ENCODE results near the gene LETMD1.

Gene LETMD1

GRCh38 chr12:51028126-51028812, 19.9 kb upstream of the LETMD1 start:
- Histone ChIP-seq H3K36me3 (ENCODE audit: control insufficient read depth, low read depth, low read length) (no peaks in the 10 kb centered on the region), H3K4me3 (ENCODE audit: low read length) (no peak overlapping the region), H3K9ac (ENCODE audit: low read length) (no peak overlapping the region)

DNA sequence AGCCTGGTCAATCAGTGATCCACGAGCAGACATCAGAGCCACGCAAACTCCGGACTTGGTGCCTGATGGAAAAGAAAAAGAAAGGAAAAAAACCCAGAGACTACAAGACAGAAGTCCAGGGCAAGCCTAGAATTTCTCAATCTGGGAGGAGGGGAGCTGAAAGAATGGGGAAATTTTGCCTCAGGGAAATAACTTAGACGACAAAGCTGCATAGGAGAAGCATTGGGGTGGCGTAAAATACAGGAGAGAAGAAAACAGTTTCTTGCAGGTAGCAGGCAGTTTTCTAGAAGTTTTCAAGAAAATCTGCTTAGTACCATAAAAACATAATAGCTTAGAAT, 19.3 kb upstream of the LETMD1 start:
- no peak overlapping the region for H3K27ac ChIP-seq (ENCODE audit: low read length)
- no peak overlapping the region for H3K9ac ChIP-seq (ENCODE audit: low read length)

More at GRCh38 chr12:51028126-51028812, 19.9 kb upstream of the LETMD1 start:
- H3K9me3 ChIP-seq (ENCODE audit: control insufficient read depth, low read depth, low read length), result no peaks in the 10 kb centered on the region
- peaks cover 26% of the 10 kb centered on the region for H3K4me1 ChIP-seq (ENCODE audit: control insufficient read depth, low read depth, low read length)
- H3K27ac ChIP-seq (ENCODE audit: low read length), result no peak overlapping the region
- no peaks in the 10 kb centered on the region for H3K27me3 ChIP-seq (ENCODE audit: control insufficient read depth, insufficient read depth, low read length)

GRCh38 chr12:51033048-51033447, 15.1 kb upstream of the LETMD1 start:
- no peak overlapping the region for H3K4me3 ChIP-seq (ENCODE audit: low read length)
- no peaks in the 10 kb centered on the region for H3K9me3 ChIP-seq (ENCODE audit: control insufficient read depth, low read depth, low read length)
- H3K9ac ChIP-seq (ENCODE audit: low read length), result no peak overlapping the region
- no peak overlapping the region for H3K27ac ChIP-seq (ENCODE audit: low read length)
- H3K36me3 ChIP-seq (ENCODE audit: control insufficient read depth, low read depth, low read length), result no peaks in the 10 kb centered on the region
- H3K4me1 ChIP-seq (ENCODE audit: control insufficient read depth, low read depth, low read length), result peaks cover 5% of the 10 kb centered on the region
- H3K27me3 ChIP-seq (ENCODE audit: control insufficient read depth, insufficient read depth, low read length), result no peaks in the 10 kb centered on the region

More for the DNA sequence above, 19.3 kb upstream of the LETMD1 start:
- no peaks in the 10 kb centered on the region for H3K9me3 ChIP-seq (ENCODE audit: control insufficient read depth, low read depth, low read length)
- no peaks in the 10 kb centered on the region for H3K27me3 ChIP-seq (ENCODE audit: control insufficient read depth, insufficient read depth, low read length)
- H3K36me3 ChIP-seq (ENCODE audit: control insufficient read depth, low read depth, low read length), result no peaks in the 10 kb centered on the region
- peaks cover 26% of the 10 kb centered on the region for H3K4me1 ChIP-seq (ENCODE audit: control insufficient read depth, low read depth, low read length)
- no peak overlapping the region for H3K4me3 ChIP-seq (ENCODE audit: low read length)

- Histone ChIP-seq H3K4me1 (ENCODE audit: control insufficient read depth, low read depth, low read length) (peaks cover 1% of the 10 kb centered on the region), H3K36me3 (ENCODE audit: control insufficient read depth, low read depth, low read length) (no peaks in the 10 kb centered on the region), H3K27ac (ENCODE audit: low read length) (no peak overlapping the region), H3K9me3 (ENCODE audit: control insufficient read depth, low read depth, low read length) (no peaks in the 10 kb centered on the region), H3K9ac (ENCODE audit: low read length) (no peak overlapping the region), H3K27me3 (ENCODE audit: control insufficient read depth, insufficient read depth, low read length) (no peaks in the 10 kb centered on the region), H3K4me3 (ENCODE audit: low read length) (no peak overlapping the region)
Measured at GRCh38 chr12:51033457-51034089, 14.6 kb upstream of the LETMD1 start.

DNA sequence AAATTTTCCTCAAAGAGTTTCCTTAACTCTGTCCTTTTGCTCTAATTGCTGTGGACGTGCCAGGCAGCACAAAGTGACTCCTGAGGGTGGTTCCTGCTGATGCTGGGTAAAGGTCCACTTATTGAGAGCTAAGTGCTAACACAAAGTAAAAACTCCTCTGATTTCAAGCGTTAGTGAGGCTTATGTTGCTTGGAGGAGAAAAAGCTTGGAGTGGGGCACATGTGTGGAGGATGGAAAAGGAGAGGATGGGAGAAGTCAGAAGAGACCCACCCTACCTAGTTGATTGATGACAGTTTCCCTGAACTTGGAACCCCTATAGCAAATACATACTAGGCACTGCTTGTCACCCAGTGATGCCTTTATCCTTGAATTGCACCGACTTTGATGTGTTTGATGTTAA, 11.8 kb upstream of the LETMD1 start:
- no peak overlapping the region for H3K27ac ChIP-seq (ENCODE audit: low read length)
- no peaks in the 10 kb centered on the region for H3K27me3 ChIP-seq (ENCODE audit: control insufficient read depth, insufficient read depth, low read length)
- H3K4me3 ChIP-seq (ENCODE audit: low read length), result no peak overlapping the region
- no peaks in the 10 kb centered on the region for H3K4me1 ChIP-seq (ENCODE audit: control insufficient read depth, low read depth, low read length)
- H3K36me3 ChIP-seq (ENCODE audit: control insufficient read depth, low read depth, low read length), result no peaks in the 10 kb centered on the region
- H3K9me3 ChIP-seq (ENCODE audit: control insufficient read depth, low read depth, low read length), result no peaks in the 10 kb centered on the region
- no peak overlapping the region for H3K9ac ChIP-seq (ENCODE audit: low read length)

DNA sequence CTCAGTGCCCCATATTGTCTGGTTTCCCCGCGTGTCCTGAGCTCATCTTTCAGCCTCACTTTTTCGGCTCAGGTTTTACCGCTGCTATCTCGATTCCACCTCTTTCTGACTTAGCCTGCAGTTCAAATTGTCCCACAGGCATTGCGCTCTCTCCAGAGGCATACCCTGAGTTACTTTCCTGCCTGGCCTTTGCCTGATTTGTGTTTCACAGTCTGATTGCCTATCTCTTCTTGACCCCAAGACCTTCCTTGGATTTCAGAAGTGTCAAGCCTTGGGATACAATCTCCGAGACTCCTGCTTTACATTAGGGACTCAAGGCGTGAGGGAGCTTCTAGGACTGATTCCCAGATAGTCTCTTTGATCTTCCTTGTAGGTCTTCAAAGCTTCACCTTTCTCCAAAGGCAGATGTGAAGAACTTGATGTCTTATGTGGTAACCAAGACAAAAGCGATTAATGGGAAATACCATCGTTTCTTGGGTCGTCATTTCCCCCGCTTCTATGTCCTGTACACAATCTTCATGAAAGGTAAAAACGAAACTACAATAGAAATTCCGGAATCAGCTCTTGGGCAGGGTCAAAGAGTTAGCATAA, 629 bp downstream of the LETMD1 start:
- Histone ChIP-seq H3K4me3 (ENCODE audit: low read length) (peak overlapping the region; percentile 81), H3K4me1 (ENCODE audit: control insufficient read depth, low read depth, low read length) (peaks cover 6% of the 10 kb centered on the region), H3K36me3 (ENCODE audit: control insufficient read depth, low read depth, low read length) (peaks cover 7% of the 10 kb centered on the region), H3K27me3 (ENCODE audit: control insufficient read depth, insufficient read depth, low read length) (no peaks in the 10 kb centered on the region), H3K27ac (ENCODE audit: low read length) (peak overlapping the region; percentile 25), H3K9ac (ENCODE audit: low read length) (peak overlapping the region; percentile 75), H3K9me3 (ENCODE audit: control insufficient read depth, low read depth, low read length) (no peaks in the 10 kb centered on the region)

DNA sequence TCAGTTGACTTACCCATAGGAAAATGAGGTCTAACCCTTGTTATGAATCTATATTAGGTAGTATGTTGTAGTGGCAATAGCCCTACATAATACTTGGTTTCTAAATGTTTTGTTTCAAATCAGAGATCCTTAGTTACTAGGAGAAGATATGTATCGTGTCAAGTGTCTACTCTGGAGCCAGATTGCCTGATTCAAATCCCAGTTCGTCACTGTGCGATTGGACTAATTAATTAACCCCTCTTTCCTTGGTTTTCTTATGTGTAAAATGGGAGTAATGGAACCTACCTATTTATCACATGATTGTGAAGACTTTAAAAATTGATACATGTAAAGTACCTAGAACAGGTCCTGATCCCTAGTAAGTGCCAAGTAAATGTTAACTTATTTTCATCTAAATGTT, 1.4 kb downstream of the LETMD1 start:
- Histone ChIP-seq H3K9ac (ENCODE audit: low read length) (no peak overlapping the region), H3K4me1 (ENCODE audit: control insufficient read depth, low read depth, low read length) (peaks cover 6% of the 10 kb centered on the region), H3K27ac (ENCODE audit: low read length) (no peak overlapping the region), H3K9me3 (ENCODE audit: control insufficient read depth, low read depth, low read length) (no peaks in the 10 kb centered on the region), H3K27me3 (ENCODE audit: control insufficient read depth, insufficient read depth, low read length) (no peaks in the 10 kb centered on the region), H3K4me3 (ENCODE audit: low read length) (peak overlapping the region; percentile 81), H3K36me3 (ENCODE audit: control insufficient read depth, low read depth, low read length) (peaks cover 14% of the 10 kb centered on the region)

DNA sequence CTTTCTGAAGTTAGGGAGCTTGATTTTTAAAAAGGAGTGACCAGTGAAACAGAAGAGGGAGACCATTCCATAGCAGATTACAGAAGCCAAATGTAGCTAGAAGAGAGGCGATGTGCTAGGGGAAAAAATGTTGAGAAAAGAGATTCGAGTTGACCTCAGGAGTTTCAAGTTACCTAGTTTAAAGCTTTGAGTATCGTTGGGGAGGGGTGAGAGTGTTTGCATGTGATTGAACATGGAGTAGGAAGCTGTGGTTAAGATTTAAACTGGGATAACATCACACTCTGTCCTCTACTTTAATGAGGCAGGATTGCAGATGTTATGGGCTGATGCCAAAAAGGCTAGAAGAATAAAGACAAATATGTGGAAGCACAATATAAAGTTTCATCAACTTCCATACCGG, 3.7 kb downstream of the LETMD1 start:
- H3K4me1 ChIP-seq (ENCODE audit: control insufficient read depth, low read depth, low read length), result peaks cover 6% of the 10 kb centered on the region
- peaks cover 25% of the 10 kb centered on the region for H3K36me3 ChIP-seq (ENCODE audit: control insufficient read depth, low read depth, low read length)
- H3K4me3 ChIP-seq (ENCODE audit: low read length), result no peak overlapping the region
- no peaks in the 10 kb centered on the region for H3K27me3 ChIP-seq (ENCODE audit: control insufficient read depth, insufficient read depth, low read length)
- H3K9me3 ChIP-seq (ENCODE audit: control insufficient read depth, low read depth, low read length), result no peaks in the 10 kb centered on the region
- no peak overlapping the region for H3K9ac ChIP-seq (ENCODE audit: low read length)
- H3K27ac ChIP-seq (ENCODE audit: low read length), result no peak overlapping the region

- Histone ChIP-seq H3K9me3 (ENCODE audit: control insufficient read depth, low read depth, low read length) (no peaks in the 10 kb centered on the region), H3K27ac (ENCODE audit: low read length) (no peak overlapping the region), H3K36me3 (ENCODE audit: control insufficient read depth, low read depth, low read length) (peaks cover 49% of the 10 kb centered on the region), H3K9ac (ENCODE audit: low read length) (no peak overlapping the region), H3K4me1 (ENCODE audit: control insufficient read depth, low read depth, low read length) (no peaks in the 10 kb centered on the region), H3K27me3 (ENCODE audit: control insufficient read depth, insufficient read depth, low read length) (no peaks in the 10 kb centered on the region), H3K4me3 (ENCODE audit: low read length) (no peak overlapping the region)
Measured at GRCh38 chr12:51055060-51055459, 6.9 kb downstream of the LETMD1 start.

- no peak overlapping the region for H3K9ac ChIP-seq (ENCODE audit: low read length)
- H3K9me3 ChIP-seq (ENCODE audit: control insufficient read depth, low read depth, low read length), result no peaks in the 10 kb centered on the region
- no peak overlapping the region for H3K27ac ChIP-seq (ENCODE audit: low read length)
- no peaks in the 10 kb centered on the region for H3K4me1 ChIP-seq (ENCODE audit: control insufficient read depth, low read depth, low read length)
- no peaks in the 10 kb centered on the region for H3K27me3 ChIP-seq (ENCODE audit: control insufficient read depth, insufficient read depth, low read length)
- H3K4me3 ChIP-seq (ENCODE audit: low read length), result no peak overlapping the region
- peaks cover 53% of the 10 kb centered on the region for H3K36me3 ChIP-seq (ENCODE audit: control insufficient read depth, low read depth, low read length)
Measured at GRCh38 chr12:51056242-51056641, 8.1 kb downstream of the LETMD1 start.

DNA sequence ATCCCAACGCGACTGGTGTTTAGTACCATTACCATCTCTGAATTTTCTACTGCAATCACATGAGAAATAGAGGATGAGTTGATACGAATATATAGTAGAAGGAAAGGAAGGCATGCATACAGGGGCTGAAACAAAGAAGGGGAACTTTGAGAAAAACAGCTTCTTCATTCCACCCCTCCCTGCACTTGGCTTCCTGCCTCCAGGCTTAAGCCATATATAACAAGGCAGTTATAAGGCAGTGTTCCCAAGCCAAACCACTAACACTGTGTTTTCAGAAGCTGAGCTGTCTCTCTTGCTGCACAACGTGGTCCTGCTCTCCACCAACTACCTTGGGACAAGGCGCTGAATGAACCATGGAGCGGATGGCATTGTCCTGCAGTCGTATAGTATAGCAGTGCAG, 11.0 kb downstream of the LETMD1 start:
- H3K36me3 ChIP-seq (ENCODE audit: control insufficient read depth, low read depth, low read length), result peaks cover 69% of the 10 kb centered on the region
- no peaks in the 10 kb centered on the region for H3K27me3 ChIP-seq (ENCODE audit: control insufficient read depth, insufficient read depth, low read length)
- H3K4me1 ChIP-seq (ENCODE audit: control insufficient read depth, low read depth, low read length), result no peaks in the 10 kb centered on the region
- no peak overlapping the region for H3K9ac ChIP-seq (ENCODE audit: low read length)
- no peak overlapping the region for H3K4me3 ChIP-seq (ENCODE audit: low read length)
- no peaks in the 10 kb centered on the region for H3K9me3 ChIP-seq (ENCODE audit: control insufficient read depth, low read depth, low read length)
- H3K27ac ChIP-seq (ENCODE audit: low read length), result no peak overlapping the region
